ENCODE data around the gene C4orf46.
"Not testable (repeated sequence)": the region's sequence is repeated elsewhere in the genome, so short reads cannot be mapped to it uniquely, and the experiment has no call there.

- not testable (repeated sequence) for TF ChIP-seq CTCF, MAX (IDR thresholded peaks at IDR 0.05; ENCODE audit: low read depth, low read length)
Measured at GRCh38 chr4:158663707-158664625, 7.7 kb downstream of the C4orf46 start.

Data from NB4 (cell line).